ENCODE results near the gene FGR. TPM values are rescaled to one million over a fixed set of nuclear protein-coding genes. Genes with fewer than 3 reads are reported as not detected.

FGR gene
- 0.64 and 0.72 TPM in 2 replicates for total RNA-seq

GRCh38 chr1:27634985-27635367 lies at the start of gene FGR:
FGR (minus strand) TSS chr1:27635185; CDS start chr1:27623916, 11,269 bp downstream.

GRCh38 chr1:27671964-27672749 lies 37.2 kb upstream of the FGR start, which contains the start of gene IFI6:
IFI6 (minus strand) TSS chr1:27672192; CDS start chr1:27669314, 2,878 bp downstream.

GRCh38 chr1:27603681-27604578 lies 31.1 kb downstream of the FGR start, which contains the start of gene AHDC1:
AHDC1 (minus strand) TSS chr1:27604144; CDS start chr1:27552115, 52,029 bp downstream.

Other genes with a start within 250 kb of the FGR start
- 0.24 TPM in 1 of 2 replicates, not detected in the other for gene GPR3, start 242.6 kb downstream of the FGR start, total RNA-seq
- 27.5 and 49.4 TPM in 2 replicates for gene WASF2, start 145.0 kb downstream of the FGR start, total RNA-seq
- 13.0 and 13.3 TPM in 2 replicates for gene AHDC1, start 31.0 kb downstream of the FGR start, total RNA-seq
- gene IFI6, start 37.0 kb upstream of the FGR start, total RNA-seq, result 3.6 and 24.1 TPM in 2 replicates
- 10.6 and 13.9 TPM in 2 replicates for gene FAM76A, start 90.8 kb upstream of the FGR start, total RNA-seq
- gene STX12, start 138.0 kb upstream of the FGR start, total RNA-seq, result 44.8 and 71.1 TPM in 2 replicates
- 40.5 and 46.0 TPM in 2 replicates for gene PPP1R8, start 195.6 kb upstream of the FGR start, total RNA-seq
- gene THEMIS2, start 237.4 kb upstream of the FGR start, total RNA-seq, result 8.1 and 18.6 TPM in 2 replicates

Measured in tracheal epithelial cell (primary cell).